MM.1S (cell line): ENCODE results near the gene UBD.

ENCODE experiments used
- EZH2 ChIP-seq: fragments of 300-600 bp; sonication (generic); optimal IDR thresholded peaks from 2 replicates; pipeline ENCODE3; 2017; ENCODE audit warnings: low read depth, mild to moderate bottlenecking, antibody characterized with exemption, low read length, mixed read lengths
- TF ChIP-seq, protein P1 (sequence below): fragments of 300-600 bp; sonication (generic); IDR thresholded peaks from 2 replicates; pipeline ENCODE4 v1.5.1; 2016; ENCODE audit warnings: antibody characterized with exemption, low read length, mixed read lengths

DNA sequence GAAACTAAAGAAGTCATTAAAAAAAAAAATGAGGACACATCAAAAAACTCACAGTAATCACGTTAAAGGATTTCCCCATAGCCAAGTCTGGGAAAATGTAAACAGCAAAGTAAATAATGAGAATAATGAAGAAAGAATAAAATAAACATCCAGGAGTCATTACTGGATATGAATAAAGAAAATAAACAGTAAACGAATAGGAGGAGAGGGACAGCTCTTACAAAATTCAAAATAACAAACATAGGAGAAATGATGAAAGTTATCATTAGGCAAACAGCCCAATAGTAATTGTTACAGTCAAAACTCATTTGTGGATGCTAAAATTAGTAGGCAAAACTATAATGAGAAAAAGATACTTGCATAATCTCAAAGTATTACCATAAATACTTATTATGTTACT, 8.0 kb upstream of the UBD start:
- TF ChIP-seq, protein P1, sequence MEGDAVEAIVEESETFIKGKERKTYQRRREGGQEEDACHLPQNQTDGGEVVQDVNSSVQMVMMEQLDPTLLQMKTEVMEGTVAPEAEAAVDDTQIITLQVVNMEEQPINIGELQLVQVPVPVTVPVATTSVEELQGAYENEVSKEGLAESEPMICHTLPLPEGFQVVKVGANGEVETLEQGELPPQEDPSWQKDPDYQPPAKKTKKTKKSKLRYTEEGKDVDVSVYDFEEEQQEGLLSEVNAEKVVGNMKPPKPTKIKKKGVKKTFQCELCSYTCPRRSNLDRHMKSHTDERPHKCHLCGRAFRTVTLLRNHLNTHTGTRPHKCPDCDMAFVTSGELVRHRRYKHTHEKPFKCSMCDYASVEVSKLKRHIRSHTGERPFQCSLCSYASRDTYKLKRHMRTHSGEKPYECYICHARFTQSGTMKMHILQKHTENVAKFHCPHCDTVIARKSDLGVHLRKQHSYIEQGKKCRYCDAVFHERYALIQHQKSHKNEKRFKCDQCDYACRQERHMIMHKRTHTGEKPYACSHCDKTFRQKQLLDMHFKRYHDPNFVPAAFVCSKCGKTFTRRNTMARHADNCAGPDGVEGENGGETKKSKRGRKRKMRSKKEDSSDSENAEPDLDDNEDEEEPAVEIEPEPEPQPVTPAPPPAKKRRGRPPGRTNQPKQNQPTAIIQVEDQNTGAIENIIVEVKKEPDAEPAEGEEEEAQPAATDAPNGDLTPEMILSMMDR = no peak
- TF ChIP-seq EZH2 = no peak
